ENCODE results near the gene NUP205. TPM values are rescaled to one million over a fixed set of nuclear protein-coding genes. Genes with fewer than 3 reads are reported as not detected.

Gene NUP205
- total and polyA plus RNA-seq, 2 of the 13 experiments (the other 11 are each of a cell fraction or from before 2014, with no cell fraction given), result 46.2 to 87.2 TPM

- TF ChIP-seq RNF219 (CRISPR knock-in tag; IDR thresholded peaks at IDR 0.05) (no peak), TCF12 (IDR thresholded peaks at IDR 0.05) (no peak), TCF12 (CRISPR knock-in tag; IDR thresholded peaks at IDR 0.05) (no peak), HNF4G (IDR thresholded peaks at IDR 0.05; ENCODE audit: borderline replicate concordance, low read depth, low read length) (no peak), HNF4G (CRISPR knock-in tag; IDR thresholded peaks at IDR 0.05; ENCODE audit: borderline replicate concordance, low read depth) (no peak), RAD51 (IDR thresholded peaks at IDR 0.05; ENCODE audit: borderline replicate concordance) (no peak), ZMAT5 (CRISPR knock-in tag; IDR thresholded peaks at IDR 0.05; ENCODE audit: borderline replicate concordance, low read depth) (no peak), ELK4 (CRISPR knock-in tag; IDR thresholded peaks at IDR 0.05; ENCODE audit: borderline replicate concordance) (no peak), PRPF4 (IDR thresholded peaks at IDR 0.05; ENCODE audit: low read depth, low read length, poor library complexity, severe bottlenecking) (no peak), YEATS2 (CRISPR knock-in tag; IDR thresholded peaks at IDR 0.05; ENCODE audit: borderline replicate concordance) (peak; percentile 86), HINFP (CRISPR knock-in tag; IDR thresholded peaks at IDR 0.05; ENCODE audit: low read depth) (0 out of 2 replicates have a peak, but pooled peaks have one; percentile 32), ZSCAN31 (CRISPR knock-in tag; IDR thresholded peaks at IDR 0.05; ENCODE audit: low read depth) (peak; percentile 70), ZNF460 (CRISPR knock-in tag; IDR thresholded peaks at IDR 0.05; ENCODE audit: borderline replicate concordance) (peak; percentile 11; the same call in 1 of the 2 replicates), SYNCRIP (IDR thresholded peaks at IDR 0.05; ENCODE audit: insufficient read depth, low read depth, low read length) (no peak), HOXA9 (CRISPR knock-in tag; IDR thresholded peaks at IDR 0.05; ENCODE audit: borderline replicate concordance) (0 out of 2 replicates have a peak, but pooled peaks have one; percentile 34), IKZF5 (CRISPR knock-in tag; IDR thresholded peaks at IDR 0.05) (peak; percentile 80), XBP1 (CRISPR knock-in tag; IDR thresholded peaks at IDR 0.05) (no peak; the same call in 1 of the 2 replicates), NFKBIZ (CRISPR knock-in tag; IDR thresholded peaks at IDR 0.05) (peak; percentile 31; the same call in 1 of the 2 replicates), ARID3A (IDR thresholded peaks at IDR 0.05; ENCODE audit: low read depth, low read length) (no peak)
Observed at GRCh38 chr7:135557455-135558336, at the start of gene NUP205 (continued).

Data from HepG2 (cell line).